Adrenal gland (tissue), 12 donors: ENCODE results near the gene KRTAP10-12. TPM values are rescaled to one million over a fixed set of nuclear protein-coding genes. Genes with fewer than 3 reads are reported as not detected.
A peak's percentile ranks its signal among the peaks of the same experiment; 100 is the strongest.

Experiments used
- DNase-seq, 7 donors: peaks; one replicate each; pipeline ENCODE4 v3.0.0-alpha.2; 2019 to 2020
- H3K27ac ChIP-seq, 5 donors: fragments of 200-600 bp; sonication (generic) in 4 of 5; 1 replicate in 3 of 5; 2 replicates in 2 of 5; pipeline versions ENCODE4 v1.5.1 to v1.8.0; 2016 to 2020; ENCODE audit warnings: mild to moderate bottlenecking in 1 of 5
- H3K27me3 ChIP-seq: fragments of 200-600 bp; 2 replicates; pipeline ENCODE4 v1.8.0; 2021
- H3K36me3 ChIP-seq, 2 donors: fragments of 200-600 bp; replicated peaks in 1 of 2; 1 replicate in 1 of 2; 2 replicates in 1 of 2; pipeline versions ENCODE4 v1.5.1 to v1.8.0; 2018 to 2022
- H3K4me1 ChIP-seq, 2 donors: fragments of 200-600 bp; replicated peaks in 1 of 2; 1 replicate in 1 of 2; 2 replicates in 1 of 2; pipeline versions ENCODE4 v1.5.1 to v1.8.0; 2018 to 2021
- H3K4me3 ChIP-seq, 4 donors: fragments of 200-600 bp; sonication (generic) in 3 of 4; one replicate each; pipeline ENCODE4 v1.5.1; 2016 to 2018
- H3K9me3 ChIP-seq, 3 donors: fragments of 200-600 bp; sonication (generic) in 1 of 3; replicated peaks in 1 of 3; 1 replicate in 2 of 3; 2 replicates in 1 of 3; pipeline versions ENCODE4 v1.5.1 to v1.8.0; 2016 to 2021
- CTCF ChIP-seq, 6 experiments: fragments of 450-650 bp in 4 of 6; fragments of 200-600 bp in 2 of 6; sonication (generic) in 1 of 6; IDR thresholded peaks; 1 replicate in 5 of 6; 2 replicates in 1 of 6; pipeline versions ENCODE4 v1.5.1 to v1.8.0; 2016 to 2021; ENCODE audit warnings: antibody characterized with exemption in 6 of 6, mild to moderate bottlenecking in 2 of 6, moderate library complexity in 1 of 6
- POLR2A ChIP-seq, 2 donors: fragments of 450-650 bp; IDR thresholded peaks; one replicate each; pipeline ENCODE4 v1.6.1; 2017; ENCODE audit warnings: antibody characterized with exemption in 2 of 2, mild to moderate bottlenecking in 2 of 2, moderate library complexity in 1 of 2
- WGBS, 4 donors: extraction: QIAGEN DNeasy Blood & Tissue Kit in 2 of 4; methylation state at CpG; one replicate each; pipeline versions ENCODE4 v1.1.5 to v1.1.7; 2013 to 2017; 5-methylcytosine and 5-hydroxymethylcytosine counted together
- intact Hi-C, 2 donors: fragments of 100-400 bp; cut with DNase I; formaldehyde crosslinking; loops; one replicate each; pipeline versions ENCODE4 v1.14.1 to v1.15.0; 2022 to 2023
- polyA plus RNA-seq, 3 donors: library from polyadenylated mRNA; stranded (reverse); fragments of 200-250 nt in 2 of 3; fragments of 350-450 nt in 1 of 3; fragmentation: Illumina TruSeq in 1 of 3; extraction: RNeasy Lipid Tissue Mini Kit (QIAGEN cat#74804) in 1 of 3; gene quantifications; one replicate each; pipeline ENCODE4 v1.2.3, GENCODE V29; 2013 to 2014
- total RNA-seq, 9 donors: library from RNA; depleted of rRNA in 4 of 9; stranded (reverse); fragments of >200 nt in 4 of 9; fragments of 120-200 nt in 1 of 9; fragmentation: NEBNext Ultra II Directional in 1 of 9; extraction: Animal tissue kit (Norgen Biotek cat#: 25700) in 1 of 9; gene quantifications; one replicate each; pipeline versions ENCODE4 v1.1.0 to v1.2.4, GENCODE V29; 2013 to 2023
- donor health status: healthy with polysubstance abuse.
- donor health status: Bipolar disorder and iron deficiency.
- donor health status: DM: yes; HTN: yes; CAD: no.
- donor health status: DM: no; HTN: no; CAD: no.
- donor health status: DM: no; HTN: no; CAD: no.
- donor health status: DM: yes; HTN: yes; CAD: no.

KRTAP10-12 gene
- total and polyA plus RNA-seq, 12 donors, result not detected

- 62 to 74% (median 64%) methylated on average over 4 to 8 of the region's 8 CpGs for WGBS, 4 donors
- no peaks in the 10 kb centered on the region for H3K4me1 ChIP-seq
- no peak overlapping the region for H3K27ac ChIP-seq
- H3K36me3 ChIP-seq, result no peaks in the 10 kb centered on the region
- peak in 1 of 7 donors; percentile 33 for DNase-seq
- H3K9me3 ChIP-seq, result no peaks in the 10 kb centered on the region
- TF ChIP-seq CTCF (IDR thresholded peaks at IDR 0.05) (no peak), POLR2A (IDR thresholded peaks at IDR 0.05) (no peak)
- H3K27me3 ChIP-seq, result peaks cover 19% of the 10 kb centered on the region
- intact Hi-C loops, result no loop called here
- H3K4me3 ChIP-seq, result no peak overlapping the region
These were observed 1.8 kb upstream of the KRTAP10-12 start for GRCh38 chr21:44695184-44695583.

- no peaks in the 10 kb centered on the region for H3K4me1 ChIP-seq
- WGBS, 4 donors, result 68 to 86% (median 79%) methylated on average over 8 of the region's 8 CpGs
- intact Hi-C loops, result no loop called here
- H3K4me3 ChIP-seq, result no peak overlapping the region
- H3K36me3 ChIP-seq, result no peaks in the 10 kb centered on the region
- DNase-seq, result peak in 1 of 7 donors; percentile 11
- peaks cover 19% of the 10 kb centered on the region for H3K27me3 ChIP-seq
- TF ChIP-seq POLR2A (IDR thresholded peaks at IDR 0.05) (no peak), CTCF (IDR thresholded peaks at IDR 0.05) (no peak)
- no peak overlapping the region for H3K27ac ChIP-seq
- H3K9me3 ChIP-seq, result no peaks in the 10 kb centered on the region
These were observed 1.3 kb upstream of the KRTAP10-12 start for GRCh38 chr21:44695641-44696040.

- no peak overlapping the region for H3K27ac ChIP-seq
- peaks cover 26% of the 10 kb centered on the region for H3K27me3 ChIP-seq
- WGBS, 4 donors, result 59 to 71% (median 68%) methylated on average over 6 to 10 of the region's 10 CpGs
- no peak overlapping the region for H3K4me3 ChIP-seq
- H3K9me3 ChIP-seq, result no peaks in the 10 kb centered on the region
- no peaks in the 10 kb centered on the region for H3K4me1 ChIP-seq
- TF ChIP-seq POLR2A (IDR thresholded peaks at IDR 0.05) (no peak), CTCF (IDR thresholded peaks at IDR 0.05) (no peak)
- peak in 1 of 7 donors; percentile 7 for DNase-seq
- intact Hi-C loops, result no loop called here
- no peaks in the 10 kb centered on the region for H3K36me3 ChIP-seq
These were observed 400 bp upstream of the KRTAP10-12 start for GRCh38 chr21:44696572-44696971.

GRCh38 chr21:44697811-44698734 is 1.1 kb downstream of the KRTAP10-12 start:
- intact Hi-C loops, result no loop called here
- no peak overlapping the region for H3K27ac ChIP-seq
- H3K27me3 ChIP-seq, result peaks cover 39% of the 10 kb centered on the region
- H3K9me3 ChIP-seq, result no peaks in the 10 kb centered on the region
- no peak for TF ChIP-seq CTCF (IDR thresholded peaks at IDR 0.05)
- TF ChIP-seq POLR2A (IDR thresholded peaks at IDR 0.05), result no peak
- no peaks in the 10 kb centered on the region for H3K36me3 ChIP-seq
- no peak overlapping the region for H3K4me3 ChIP-seq
- no peaks in the 10 kb centered on the region for H3K4me1 ChIP-seq
- 22 to 52% (median 31%) methylated on average over 16 to 35 of the region's 35 CpGs for WGBS, 4 donors
- peak in 1 of 7 donors; percentile 39 for DNase-seq
